Kidney epithelial cell (primary cell): ENCODE measurements around the gene EPC2. TPM values are rescaled to one million over a fixed set of nuclear protein-coding genes. Genes with fewer than 3 reads are reported as not detected.
"Not testable (repeated sequence)": the region's sequence is repeated elsewhere in the genome, so short reads cannot be mapped to it uniquely, and the experiment has no call there.

Experiments used
- DNase-seq: peaks from one replicate; pipeline ENCODE4 v3.0.0-alpha.2; 2010; ENCODE audit warnings: low read depth
- H3K27me3 ChIP-seq: 2 replicates; pipeline ENCODE4 v1.6.0; 2011; ENCODE audit warnings: low read length; ENCODE audit not compliant: control insufficient read depth, insufficient read depth
- H3K36me3 ChIP-seq: 2 replicates; pipeline ENCODE4 v1.5.1; 2011; ENCODE audit warnings: low read length; ENCODE audit not compliant: control insufficient read depth, insufficient read depth
- H3K4me3 ChIP-seq: 2 replicates; pipeline ENCODE4 v1.5.1; 2011; ENCODE audit warnings: low read depth, mild to moderate bottlenecking, control low read depth, low read length
- CTCF ChIP-seq: IDR thresholded peaks from 2 replicates; pipeline ENCODE4 v1.5.1; 2011; ENCODE audit warnings: mild to moderate bottlenecking, moderate library complexity, low read length, control low read depth, inconsistent platforms; ENCODE audit not compliant: insufficient read depth, poor library complexity, severe bottlenecking
- total RNA-seq: library from RNA; depleted of rRNA; stranded (reverse); fragments of >200 nt; gene quantifications from 2 replicates; pipeline ENCODE4 v1.2.3, GENCODE V29; 2015

Gene EPC2
- total RNA-seq, 1 donor from 2014 or later = 20.1 TPM

GRCh38 chr2:148643421-148643820, 1.1 kb upstream of the EPC2 start:
- Histone ChIP-seq H3K4me3 (no peak overlapping the region), H3K27me3 (no peaks in the 10 kb centered on the region), H3K36me3 (no peaks in the 10 kb centered on the region)
- TF ChIP-seq CTCF = no peak
- DNase-seq = no peak

DNA sequence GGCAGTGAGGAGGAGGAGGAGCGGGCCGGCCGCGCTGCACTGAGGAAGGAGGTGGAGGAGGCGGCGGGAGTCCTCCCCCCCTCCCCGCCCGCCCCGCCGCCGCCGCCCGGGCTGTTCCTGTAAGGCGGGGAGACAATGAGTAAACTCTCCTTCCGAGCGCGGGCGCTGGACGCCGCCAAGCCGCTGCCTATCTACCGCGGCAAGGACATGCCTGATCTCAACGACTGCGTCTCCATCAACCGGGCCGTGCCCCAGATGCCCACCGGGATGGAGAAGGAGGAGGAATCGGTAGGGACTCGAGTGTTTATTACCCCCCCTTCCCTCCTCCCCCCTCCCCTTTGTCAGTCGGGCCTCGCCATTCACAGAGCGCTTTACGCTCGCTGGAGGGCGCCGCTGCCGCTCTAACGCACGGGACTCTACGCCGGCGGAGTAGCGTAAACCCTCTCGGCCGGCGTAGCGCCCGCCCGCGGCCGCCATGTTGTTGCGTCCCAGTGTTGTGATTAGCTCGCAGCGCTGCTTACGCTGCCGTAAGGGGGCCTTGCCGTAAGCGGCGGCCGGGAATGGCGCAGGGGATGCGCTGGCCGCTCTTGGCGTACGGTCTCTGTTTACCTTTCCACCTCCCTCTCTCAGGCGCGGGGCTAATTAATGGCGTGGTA, 460 bp downstream of the EPC2 start:
- Histone ChIP-seq H3K4me3 (peak overlapping the region; percentile 91), H3K27me3 (no peaks in the 10 kb centered on the region), H3K36me3 (no peaks in the 10 kb centered on the region)
- TF ChIP-seq CTCF = no peak
- peak; percentile 43 for DNase-seq

DNA sequence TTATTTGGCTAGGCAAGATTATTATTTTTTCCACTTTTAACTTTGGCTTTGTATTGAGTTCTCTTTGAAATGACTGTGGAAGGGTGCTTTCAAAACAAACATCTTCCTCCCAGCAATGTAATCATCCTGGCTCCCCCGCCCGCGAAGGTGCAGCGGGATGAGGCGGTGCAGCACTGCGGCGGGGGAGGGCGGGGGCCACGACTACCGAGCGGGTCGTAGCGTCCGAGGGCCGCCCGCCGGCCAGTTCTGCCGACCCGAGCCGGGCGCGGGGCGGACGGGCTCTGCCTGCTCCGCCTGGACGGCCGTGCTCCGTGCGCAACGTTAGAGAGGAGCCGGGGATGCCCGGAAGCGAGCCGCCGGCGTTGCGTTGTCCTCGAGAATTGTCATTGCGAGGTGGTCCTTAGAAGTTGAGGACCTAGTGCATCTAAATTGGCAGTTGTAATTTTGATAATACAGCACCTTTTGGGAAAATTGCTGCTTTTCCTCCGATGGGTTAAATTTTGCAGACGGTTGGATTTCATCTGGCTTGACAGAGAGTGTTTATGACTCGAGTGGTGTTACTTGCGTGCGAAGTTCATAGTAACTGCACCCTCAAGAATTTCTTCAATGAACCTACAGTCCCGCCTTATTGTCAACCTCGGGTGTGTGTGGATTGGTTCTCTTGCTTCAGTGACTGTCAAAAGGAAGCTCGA, 1.1 kb downstream of the EPC2 start:
- peak; percentile 73 for DNase-seq
- peak overlapping the region; percentile 91 for H3K4me3 ChIP-seq
- no peaks in the 10 kb centered on the region for H3K36me3 ChIP-seq
- TF ChIP-seq CTCF = no peak
- no peaks in the 10 kb centered on the region for H3K27me3 ChIP-seq

GRCh38 chr2:148646231-148646559, 1.6 kb downstream of the EPC2 start:
- no peak for DNase-seq
- H3K27me3 ChIP-seq = no peaks in the 10 kb centered on the region
- peak overlapping the region; percentile 91 for H3K4me3 ChIP-seq
- TF ChIP-seq CTCF = no peak
- no peaks in the 10 kb centered on the region for H3K36me3 ChIP-seq

GRCh38 chr2:148647711-148648110, 3.2 kb downstream of the EPC2 start:
- H3K4me3 ChIP-seq, DNase-seq, H3K27me3 ChIP-seq, H3K36me3 ChIP-seq: not testable (repeated sequence)

GRCh38 chr2:148649936-148650335, 5.4 kb downstream of the EPC2 start:
- no peak for TF ChIP-seq CTCF
- DNase-seq = no peak
- Histone ChIP-seq H3K36me3 (no peaks in the 10 kb centered on the region), H3K4me3 (no peak overlapping the region), H3K27me3 (no peaks in the 10 kb centered on the region)
